GM18861 (cell line): ENCODE results near the gene BTBD3.

Experiments used
- ATAC-seq: cut with Tn5 transposase; IDR thresholded peaks from one replicate; pipeline ENCODE4 v1.9.1; 2021; ENCODE audit not compliant: unreplicated experiment

The BTBD3 gene

DNA sequence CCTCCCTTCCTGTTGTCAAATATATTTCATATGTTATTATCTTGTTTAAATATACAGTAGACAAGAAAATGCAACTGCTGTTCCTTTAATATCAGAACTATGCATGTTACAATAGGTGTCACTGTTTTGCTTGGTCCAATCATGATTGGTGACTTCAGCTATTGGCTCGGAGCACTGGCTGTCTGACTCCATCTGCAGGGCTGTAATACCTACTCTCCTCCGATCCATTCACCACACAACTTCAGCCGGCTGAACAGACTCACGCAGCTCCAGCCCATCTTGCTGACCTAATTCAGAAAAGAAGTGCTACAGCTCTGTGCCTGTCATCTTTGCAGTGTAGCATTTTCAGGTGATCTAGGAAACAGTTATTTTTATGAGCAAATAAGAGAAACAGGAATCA lies at the start of gene BTBD3:
Gene BTBD3, plus strand, starts transcription at position 231 of the 400 bp plus-strand sequence. CDS start 383 bp downstream, outside the sequence.
- no peak for ATAC-seq

DNA sequence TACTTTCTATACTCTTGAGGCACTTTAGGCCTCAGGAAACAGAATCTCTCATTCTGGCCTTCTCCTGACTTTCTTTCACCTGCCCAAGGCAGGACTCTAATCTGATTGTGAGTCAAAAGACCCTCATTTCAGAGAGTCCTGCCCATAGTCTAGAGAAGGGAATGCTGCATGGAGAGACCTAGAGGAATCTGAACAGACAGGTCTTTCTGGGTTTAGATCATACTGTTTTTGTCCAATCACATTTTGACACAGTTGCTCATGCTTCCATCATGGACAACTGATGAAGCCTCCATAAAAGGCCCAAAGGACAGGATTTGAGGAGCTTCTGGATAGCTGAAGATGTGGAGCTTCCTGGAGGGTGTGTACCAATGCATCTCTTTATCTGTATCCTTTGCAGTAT lies 48.1 kb upstream of the BTBD3 start:
- no peak for ATAC-seq

DNA sequence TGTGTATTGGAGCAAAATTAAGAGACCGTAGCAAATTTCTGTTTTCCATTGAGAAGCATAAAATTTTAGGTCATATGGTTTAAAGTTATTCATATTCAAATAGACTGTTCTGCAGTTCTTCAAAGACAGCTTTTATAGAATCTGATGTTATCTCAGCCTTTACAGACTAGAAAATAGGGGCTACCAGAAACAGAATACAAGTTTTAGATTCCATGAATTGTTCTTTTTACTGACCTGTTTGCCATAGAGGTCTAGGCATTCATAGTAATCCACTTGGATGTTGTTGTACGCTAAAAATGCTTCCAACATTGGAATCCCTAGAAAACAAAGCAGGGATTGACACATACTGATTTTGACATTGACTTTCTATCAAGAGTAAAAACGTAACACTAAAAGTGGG lies 47.3 kb upstream of the BTBD3 start:
- ATAC-seq, result no peak

DNA sequence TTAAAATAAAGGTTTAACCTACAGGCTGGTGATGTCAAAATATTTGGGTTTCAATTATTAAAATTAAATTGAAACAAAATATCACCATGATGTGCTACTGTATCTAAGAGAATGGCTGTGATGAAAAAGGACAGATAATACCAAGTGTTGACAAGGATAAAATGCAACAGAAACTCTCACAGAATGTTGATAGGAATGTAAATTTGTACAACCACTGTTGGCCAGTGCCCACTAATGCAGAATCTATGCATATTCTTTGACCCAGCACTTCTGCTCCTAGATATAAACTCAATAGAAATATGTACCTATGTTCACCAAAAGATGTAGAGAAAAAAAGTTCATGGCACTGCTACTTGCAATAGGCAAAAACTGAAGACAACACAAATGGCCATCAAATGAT lies 41.1 kb upstream of the BTBD3 start:
- ATAC-seq, result no peak

DNA sequence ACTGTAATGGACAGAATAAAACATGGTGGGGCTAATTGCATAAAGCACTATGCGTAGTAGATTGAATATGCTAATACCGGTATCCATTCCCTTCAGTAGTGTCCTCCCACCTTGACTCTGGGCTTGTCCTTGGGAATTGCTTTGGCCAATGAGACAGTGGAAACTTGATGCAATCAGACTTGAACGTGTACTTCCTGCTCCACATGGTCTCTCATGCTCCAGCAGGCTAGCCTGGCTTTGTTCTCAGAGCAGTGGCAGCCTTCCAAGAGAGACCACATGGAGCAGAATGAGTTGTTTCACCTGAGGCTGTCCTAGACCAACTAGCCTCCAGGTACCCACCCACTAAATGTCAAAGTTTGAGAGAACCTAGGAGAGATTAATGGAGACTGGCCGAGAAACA lies 37.0 kb upstream of the BTBD3 start:
- ATAC-seq, result no peak

DNA sequence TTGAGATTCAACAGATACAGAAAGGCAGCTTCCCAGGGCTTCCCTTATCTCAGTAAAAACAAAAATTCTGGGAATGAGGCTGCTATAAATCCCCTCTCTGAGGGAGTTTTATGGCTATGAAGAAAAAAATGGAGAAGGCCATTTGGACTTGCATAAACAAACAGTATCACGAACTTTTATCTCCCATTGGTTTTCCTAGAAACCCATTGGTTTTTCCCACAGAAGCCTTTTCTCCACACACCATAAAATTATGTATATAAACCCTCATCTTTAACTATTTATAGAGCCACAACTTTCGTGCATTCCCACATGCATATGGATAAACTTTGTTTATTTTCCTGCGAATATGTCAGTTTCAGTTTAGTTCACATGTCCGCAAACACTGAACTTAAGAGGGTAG lies 36.2 kb upstream of the BTBD3 start:
- no peak for ATAC-seq

DNA sequence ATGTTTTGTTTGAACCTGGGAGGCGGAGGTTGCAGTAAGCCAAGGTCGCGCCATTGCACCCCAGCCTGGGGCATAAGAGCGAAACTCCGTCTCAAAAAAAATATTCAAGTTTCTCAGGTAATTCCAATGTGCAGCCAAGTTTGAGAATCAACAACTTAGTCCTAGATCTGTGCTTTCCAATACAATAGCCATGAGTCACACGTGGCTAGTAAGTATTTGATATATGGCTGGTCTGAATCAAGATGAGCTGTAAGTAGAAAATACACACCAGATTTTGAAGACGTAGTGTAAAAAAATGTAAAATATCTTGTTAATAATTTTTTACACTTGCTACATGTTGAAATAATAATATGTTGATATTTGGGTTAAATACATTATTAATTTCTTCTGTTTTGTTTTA lies 35.0 kb upstream of the BTBD3 start:
- no peak for ATAC-seq

DNA sequence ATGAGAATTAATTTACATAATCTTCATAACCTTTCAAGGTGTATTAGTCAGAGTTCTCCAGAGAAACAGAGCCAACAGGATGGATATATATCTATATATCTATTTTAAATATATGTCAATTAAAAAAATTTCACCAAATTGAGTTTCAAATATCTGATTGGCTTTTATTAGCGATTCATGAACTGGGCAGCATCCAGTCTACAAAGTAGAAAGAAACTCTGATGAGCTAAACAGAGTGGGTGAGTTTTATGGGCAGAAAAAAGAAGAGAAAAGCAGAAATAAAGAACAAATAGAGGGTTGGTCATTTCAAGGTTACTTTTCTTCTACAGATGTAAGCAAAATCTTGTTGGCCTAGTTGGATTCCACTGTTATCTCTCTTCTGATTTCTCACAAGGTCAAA lies 29.0 kb upstream of the BTBD3 start:
- ATAC-seq, result no peak

DNA sequence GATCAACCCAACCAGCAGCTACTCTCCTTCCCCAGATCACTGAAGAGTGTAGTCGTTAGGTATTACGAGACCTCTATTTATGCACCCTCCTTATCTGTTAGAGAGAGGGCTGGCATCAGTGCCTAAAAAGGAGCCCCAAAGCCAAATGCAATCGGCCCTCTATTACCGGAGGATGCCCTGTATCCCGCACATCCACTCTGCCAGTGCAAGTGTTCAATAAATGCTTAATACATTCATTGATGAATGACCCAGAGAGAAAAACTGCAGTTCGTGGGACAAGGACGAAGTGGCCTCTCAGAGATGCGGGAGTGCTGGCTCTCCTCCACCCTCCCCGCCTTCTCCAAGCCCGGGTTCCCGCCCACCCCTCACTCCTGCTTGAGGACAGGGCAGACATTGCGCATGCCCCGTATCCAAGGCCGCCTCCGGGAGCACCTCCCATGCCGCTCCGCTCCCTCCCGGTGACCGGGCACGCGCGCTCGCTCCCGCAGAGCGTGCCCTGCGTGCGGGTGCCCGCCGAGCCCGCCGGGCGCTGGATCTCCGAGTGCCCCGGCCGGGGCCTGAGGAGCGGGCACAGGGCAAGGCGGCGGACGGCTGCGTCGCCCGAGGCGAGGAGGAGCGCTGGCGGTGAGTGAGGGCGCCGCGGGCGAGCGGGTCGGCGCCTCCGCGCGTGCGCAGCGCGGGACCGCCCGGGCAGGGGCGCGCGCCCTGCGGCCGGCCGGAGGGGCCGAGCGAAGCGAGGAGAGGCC lies 27.2 kb upstream of the BTBD3 start:
- ATAC-seq, result no peak

DNA sequence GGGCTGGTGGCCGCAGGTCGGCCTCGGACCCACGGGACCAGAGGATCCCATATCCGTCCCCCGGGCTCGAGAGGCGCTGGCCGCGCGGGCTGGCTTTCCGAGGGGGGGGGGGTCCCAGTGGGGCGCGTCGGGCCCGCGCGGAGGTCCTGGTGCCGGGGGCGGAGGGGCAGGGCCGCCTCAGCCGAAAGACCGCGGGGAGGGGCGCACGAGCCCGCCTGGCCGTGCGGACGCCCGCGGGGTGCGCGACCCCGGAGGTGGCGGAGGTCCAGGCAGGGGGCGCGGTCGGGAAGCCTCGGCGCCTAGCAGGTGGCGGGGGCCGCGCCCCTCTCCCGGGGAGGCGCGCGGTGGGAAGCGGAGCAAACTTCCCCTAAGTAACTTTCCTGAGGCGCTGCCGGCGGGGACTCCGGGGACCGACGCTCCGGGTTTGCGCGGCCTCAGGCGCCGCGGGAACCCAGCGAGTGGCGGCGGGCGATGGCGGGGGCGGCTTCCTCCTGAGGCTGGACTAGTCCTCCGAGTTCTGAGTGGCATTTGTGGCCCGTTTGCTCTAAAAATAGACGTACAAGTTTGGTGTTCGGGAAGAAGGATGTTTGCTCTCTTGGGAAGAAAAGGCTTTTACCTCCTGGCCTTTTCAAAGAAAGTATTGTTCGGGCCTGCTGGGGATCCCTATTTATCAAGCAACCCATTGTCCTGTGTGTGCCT lies 26.5 kb upstream of the BTBD3 start:
- ATAC-seq, result no peak

DNA sequence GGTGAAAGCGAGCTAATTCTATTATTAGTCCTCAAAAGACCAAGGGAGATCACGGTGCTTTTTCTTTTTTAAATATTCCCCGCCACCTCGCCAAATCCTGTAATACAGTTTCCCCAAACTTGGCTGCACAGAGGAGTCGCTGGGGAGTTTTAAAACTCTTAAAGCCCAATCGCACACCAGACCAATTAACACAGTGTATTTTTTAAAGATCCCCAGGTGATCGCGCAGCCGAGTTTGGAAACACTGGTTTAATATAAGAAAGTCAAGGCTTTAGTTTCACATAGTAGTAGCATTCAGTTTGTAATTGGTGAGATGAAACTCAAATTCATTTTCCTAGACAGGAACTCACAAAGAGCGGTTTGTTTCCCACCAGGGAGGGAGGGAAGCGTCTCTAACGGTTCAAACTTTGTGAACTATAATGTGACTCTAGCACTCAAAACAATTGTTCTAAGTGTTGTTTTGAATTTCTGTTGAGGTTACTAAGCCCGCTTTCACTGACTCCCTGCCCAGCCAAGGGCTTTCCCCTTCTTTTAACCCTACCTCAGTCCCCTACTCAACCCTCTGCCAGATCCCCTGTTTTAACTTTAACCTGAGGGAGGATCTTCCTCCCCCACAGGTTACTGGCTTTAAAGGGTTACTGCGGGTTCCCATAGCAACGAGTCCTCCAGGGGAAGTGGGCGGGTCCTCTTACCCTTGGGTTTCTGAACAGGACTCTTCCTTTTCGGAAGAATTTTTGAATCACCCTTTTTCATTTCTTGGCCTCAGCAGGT lies 25.7 kb upstream of the BTBD3 start:
- no peak for ATAC-seq

DNA sequence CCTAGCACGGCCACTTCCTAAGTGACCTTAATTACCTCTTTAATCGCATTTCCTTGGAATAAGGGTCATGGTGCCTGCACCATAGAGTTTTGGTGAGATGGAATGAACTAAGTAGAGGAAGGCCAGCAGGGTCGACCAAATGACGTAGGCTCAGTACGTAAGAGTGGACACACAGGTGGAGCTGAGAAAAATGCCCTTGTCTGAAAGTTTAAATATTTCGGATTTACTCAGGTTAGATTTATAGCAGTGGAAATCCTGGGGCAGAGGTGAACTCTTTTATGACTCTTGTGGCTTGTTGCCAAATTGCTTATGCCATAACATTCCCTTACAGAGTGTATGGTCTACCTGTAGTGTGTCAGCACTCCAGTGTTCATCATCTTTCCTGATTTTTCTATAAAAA lies 23.6 kb upstream of the BTBD3 start:
- no peak for ATAC-seq

DNA sequence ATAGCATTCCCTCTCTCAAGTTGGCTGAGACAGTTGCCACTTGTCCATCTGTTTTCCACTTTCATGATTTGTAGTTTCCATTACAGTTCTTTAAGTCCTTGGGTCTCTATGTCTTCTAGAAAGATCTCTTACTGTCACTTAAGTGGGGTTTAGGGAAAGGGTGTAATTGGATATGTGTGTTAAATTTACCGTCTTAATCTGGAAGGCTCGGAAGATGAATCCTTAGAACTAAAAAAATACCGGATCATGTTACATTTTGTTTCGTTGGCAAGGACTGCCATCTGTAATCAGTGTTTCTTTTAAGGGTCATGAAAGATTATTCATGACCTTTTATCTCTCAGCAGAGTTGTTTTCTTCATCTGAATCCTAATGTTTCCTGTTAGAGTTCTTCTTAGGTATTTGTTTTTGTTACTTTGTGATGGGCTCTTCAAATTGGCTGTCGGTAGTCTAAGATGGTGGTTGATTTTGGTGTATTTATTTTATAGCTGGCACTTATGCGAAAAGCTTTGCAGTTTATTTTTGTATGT lies 21.8 kb upstream of the BTBD3 start:
- no peak for ATAC-seq

DNA sequence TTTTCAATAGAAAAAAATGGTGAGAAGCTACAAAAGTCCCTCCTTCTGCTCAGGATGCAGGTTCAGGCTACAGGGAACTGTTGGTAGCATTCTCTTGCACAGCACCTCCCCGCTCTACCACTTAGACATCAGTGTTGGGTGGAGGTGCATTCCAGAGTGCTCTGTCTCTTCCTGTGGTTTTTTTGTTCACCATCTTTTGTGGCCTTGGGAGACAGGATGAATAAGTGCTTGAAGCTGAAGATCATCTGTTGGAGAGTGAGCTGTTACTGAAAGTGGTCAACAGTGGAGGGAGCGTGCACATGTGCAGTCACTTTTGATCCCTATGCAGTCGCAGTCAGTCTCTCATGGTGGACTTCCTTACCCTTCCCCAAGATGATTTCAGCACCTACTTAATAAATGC lies 16.6 kb upstream of the BTBD3 start:
- ATAC-seq, result no peak

DNA sequence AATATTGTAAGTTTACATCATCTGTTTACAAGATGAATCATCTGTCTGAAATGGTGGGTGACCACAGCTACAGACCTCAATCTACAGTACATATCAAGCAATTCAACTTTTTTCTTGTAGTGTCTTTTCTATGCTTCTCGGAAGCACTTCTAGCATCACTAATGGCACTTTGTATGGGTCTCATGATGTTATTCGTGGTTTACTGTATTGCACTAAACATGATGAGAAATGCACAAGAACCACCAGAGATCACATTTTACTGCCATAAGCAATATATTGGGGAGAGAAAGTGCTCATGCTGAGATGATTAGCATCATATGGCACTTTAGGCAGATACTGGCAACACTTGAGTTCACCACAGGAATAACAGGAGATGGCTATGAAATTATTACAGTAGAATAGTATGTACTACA lies 15.4 kb upstream of the BTBD3 start:
- ATAC-seq, result no peak

DNA sequence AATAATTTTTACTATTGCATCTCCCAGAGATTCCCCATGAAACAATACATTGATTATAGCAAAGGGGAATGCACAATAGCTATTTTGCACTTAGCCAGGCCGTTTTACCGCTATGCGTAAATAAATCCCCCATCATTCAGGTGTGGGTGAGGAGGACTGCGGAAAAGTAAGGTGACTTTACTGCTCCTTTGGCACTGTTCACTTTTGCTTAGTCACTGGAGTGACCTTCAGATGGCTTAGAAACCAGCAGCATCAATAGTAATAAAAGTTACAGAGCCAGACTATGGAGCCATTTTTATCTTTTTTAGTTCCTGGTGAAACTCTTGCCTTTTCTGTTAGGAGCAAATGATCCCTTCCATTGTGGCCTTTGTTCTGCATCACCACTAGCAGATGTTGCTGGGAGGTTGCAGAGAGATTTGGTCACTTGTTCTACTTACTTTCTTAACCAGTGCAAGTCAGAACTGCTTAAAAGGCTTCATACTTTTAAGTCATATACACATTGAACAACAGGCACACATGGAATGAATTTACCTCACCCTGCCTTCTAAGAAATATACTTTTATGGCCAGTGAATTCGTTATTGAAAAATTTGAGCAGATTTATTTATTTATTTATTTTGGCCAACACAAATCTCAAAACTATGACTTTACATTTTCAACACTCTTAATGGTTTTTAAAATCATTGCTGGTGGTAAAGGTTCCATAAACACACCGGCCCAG lies 12.1 kb upstream of the BTBD3 start:
- ATAC-seq, result no peak

DNA sequence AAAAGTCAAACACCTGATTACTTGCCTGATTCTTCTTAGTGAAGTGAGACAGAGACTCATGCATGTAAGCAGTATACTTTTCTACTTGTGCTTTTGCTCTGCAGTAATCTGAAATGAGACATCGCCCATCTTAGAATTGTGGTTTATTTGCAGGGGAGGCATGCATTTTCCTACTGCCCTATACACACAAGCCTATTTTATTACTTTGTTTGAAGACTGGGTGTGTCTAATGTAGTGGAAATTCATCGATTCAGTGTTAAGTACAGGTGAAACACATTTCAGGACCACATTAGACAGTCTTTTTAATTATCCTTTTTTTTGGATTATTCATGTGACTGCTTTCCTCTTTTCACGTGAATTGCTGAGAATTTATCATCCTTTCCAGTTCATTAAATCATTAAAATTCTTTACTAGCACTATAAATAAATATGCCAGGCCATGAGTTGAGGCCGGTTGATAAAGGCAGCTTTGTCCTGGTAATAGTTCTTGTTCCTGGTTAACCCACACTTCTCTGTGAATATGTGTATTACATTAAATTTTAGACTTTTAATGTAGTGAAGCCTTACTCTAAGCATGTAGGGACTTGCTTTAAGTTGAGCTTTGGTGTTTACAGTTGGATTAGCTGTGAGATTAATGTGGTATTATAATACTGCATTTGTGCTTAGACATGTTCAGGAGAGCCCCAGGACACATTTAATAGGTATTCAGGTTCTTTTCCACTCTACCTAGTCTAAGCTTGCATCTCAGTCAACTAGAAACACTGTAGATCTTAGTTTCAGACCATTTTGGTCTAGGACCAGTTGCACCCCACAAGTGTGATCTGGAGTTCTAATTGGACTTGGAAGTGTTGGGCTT lies 10.8 kb upstream of the BTBD3 start:
- ATAC-seq, result no peak

DNA sequence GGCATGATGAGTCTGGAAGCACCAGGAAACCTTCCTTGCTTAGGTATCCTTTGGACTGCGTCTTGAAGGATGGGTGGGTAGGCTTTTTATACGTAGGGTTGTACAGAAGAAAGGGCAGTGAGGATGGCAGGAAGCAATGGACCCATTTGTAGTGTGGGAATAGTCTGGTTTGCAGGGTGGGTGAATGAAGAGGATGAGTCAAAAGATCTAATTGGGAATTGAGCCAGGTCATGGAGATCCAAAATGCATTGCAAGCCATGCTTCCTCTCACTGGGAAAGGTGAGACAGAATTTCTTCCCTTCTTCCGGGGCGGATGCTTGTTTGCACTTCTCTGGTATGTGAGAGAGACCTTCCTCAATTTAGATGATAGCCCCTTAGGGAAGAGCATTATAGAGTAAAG lies 10.1 kb upstream of the BTBD3 start:
- ATAC-seq, result no peak

DNA sequence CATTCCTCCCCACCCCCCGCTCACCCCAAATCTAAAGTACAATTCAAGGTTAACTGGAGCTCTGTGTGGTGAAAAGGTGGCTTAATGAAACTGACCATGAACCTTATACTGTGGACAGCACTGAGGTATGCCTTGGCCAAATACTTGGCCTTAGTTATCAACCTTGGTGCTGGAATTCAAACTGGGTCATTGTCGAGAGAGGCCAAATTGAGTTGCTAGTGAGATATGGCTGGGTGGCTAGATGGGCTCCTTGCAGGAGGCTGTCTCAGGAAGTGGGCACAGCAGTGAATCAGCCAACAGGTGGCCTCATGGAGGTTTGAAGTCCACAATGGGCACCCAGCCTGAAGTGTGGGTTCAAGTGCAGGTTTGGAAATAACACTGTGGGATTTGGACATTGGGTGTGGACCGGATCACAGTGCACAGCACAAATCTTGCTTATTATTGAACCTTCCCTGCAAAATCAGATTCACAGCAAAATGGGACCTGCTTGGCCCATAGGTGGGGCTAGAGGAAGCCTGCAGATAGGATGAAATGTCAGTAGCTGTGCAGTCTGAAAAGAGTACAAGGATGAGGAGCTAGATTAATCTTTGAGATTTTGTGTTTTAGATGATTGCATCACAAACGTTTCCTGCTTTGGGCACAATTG lies 5.6 kb upstream of the BTBD3 start:
- no peak for ATAC-seq
